ENCODE results near the gene NUMB.

The NUMB gene

DNA sequence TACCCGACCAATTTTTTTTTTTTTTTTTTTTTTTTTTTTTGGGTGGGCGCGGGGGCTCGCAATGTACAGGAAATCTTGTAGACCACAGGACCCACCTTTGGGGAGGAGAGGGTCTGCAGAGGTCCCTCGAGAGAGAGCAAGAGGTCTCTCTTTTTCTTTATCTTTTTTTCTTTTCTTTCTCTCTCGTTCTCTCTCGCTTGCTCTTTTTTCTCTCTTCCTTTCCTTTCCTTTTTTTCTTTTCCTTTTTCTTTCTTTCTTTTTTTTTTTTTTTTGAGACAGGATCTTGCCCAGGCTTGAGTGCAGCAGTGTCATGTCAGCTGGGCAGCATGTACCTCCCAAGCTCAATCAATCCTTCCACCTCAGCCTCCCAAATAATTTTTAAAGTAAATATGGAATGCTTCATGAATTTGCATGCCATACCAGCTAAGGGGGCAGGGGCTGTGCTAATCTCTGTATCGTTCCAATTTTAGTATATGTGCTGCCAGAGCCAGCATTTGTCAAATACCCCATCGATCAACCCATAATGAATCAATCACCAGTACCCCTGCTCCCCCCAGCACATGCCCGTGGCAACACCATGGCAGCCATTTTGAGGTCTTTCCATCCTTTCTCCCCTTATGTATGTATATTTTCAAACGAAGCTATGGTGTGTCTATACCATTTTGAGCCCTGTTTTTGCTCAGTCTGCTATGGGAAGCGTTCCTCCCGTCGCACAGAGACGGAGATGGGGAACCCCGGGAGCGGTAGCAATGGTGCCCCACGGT lies 211.8 kb downstream of the NUMB start:
- H3K27me3 Mint-ChIP-seq, result peaks cover 19% of the 10 kb centered on the region
- ATAC-seq (ENCODE audit: low read depth), result no peak
- peak overlapping the region; percentile 81 for H3K27ac Mint-ChIP-seq
- no peaks in the 10 kb centered on the region for H3K36me3 Mint-ChIP-seq
- DNase-seq (ENCODE audit: low spot score in 2 of 2), result no peak
- peaks cover 51% of the 10 kb centered on the region for H3K4me1 Mint-ChIP-seq
- peak overlapping the region; percentile 85 for H3K4me3 Mint-ChIP-seq
- H3K9me3 Mint-ChIP-seq, result no peaks in the 10 kb centered on the region

- no peaks in the 10 kb centered on the region for H3K36me3 Mint-ChIP-seq
- H3K27ac Mint-ChIP-seq, result no peak overlapping the region
- H3K4me1 Mint-ChIP-seq, result peaks cover 59% of the 10 kb centered on the region
- ATAC-seq (ENCODE audit: low read depth) (peak; percentile 83), DNase-seq (ENCODE audit: low spot score in 2 of 2) (peak; percentile 47 to 63)
- H3K4me3 Mint-ChIP-seq, result peak overlapping the region; percentile 85
- no peaks in the 10 kb centered on the region for H3K9me3 Mint-ChIP-seq
- H3K27me3 Mint-ChIP-seq, result peaks cover 19% of the 10 kb centered on the region
Measured at GRCh38 chr14:73245480-73246325, 212.6 kb downstream of the NUMB start.

- H3K27ac Mint-ChIP-seq, result no peak overlapping the region
- H3K27me3 Mint-ChIP-seq, result peaks cover 21% of the 10 kb centered on the region
- ATAC-seq (ENCODE audit: low read depth), result no peak
Measured at GRCh38 chr14:73244541-73245290, 213.6 kb downstream of the NUMB start.

GRCh38 chr14:73243748-73244147 lies 214.6 kb downstream of the NUMB start:
- no peaks in the 10 kb centered on the region for H3K36me3 Mint-ChIP-seq
- peaks cover 64% of the 10 kb centered on the region for H3K4me1 Mint-ChIP-seq
- DNase-seq (ENCODE audit: low spot score in 2 of 2) (no peak), ATAC-seq (ENCODE audit: low read depth) (no peak)
- H3K27me3 Mint-ChIP-seq, result peaks cover 26% of the 10 kb centered on the region
- no peaks in the 10 kb centered on the region for H3K9me3 Mint-ChIP-seq
- H3K27ac Mint-ChIP-seq, result no peak overlapping the region
- H3K4me3 Mint-ChIP-seq, result no peak overlapping the region

More at GRCh38 chr14:73244541-73245290, 213.6 kb downstream of the NUMB start:
- no peak for DNase-seq (ENCODE audit: low spot score in 2 of 2)
- Mint-ChIP-seq H3K4me1 (peaks cover 61% of the 10 kb centered on the region), H3K4me3 (peak overlapping the region; percentile 74), H3K9me3 (no peaks in the 10 kb centered on the region), H3K36me3 (no peaks in the 10 kb centered on the region)

GRCh38 chr14:73243341-73243740 lies 215.0 kb downstream of the NUMB start:
- ATAC-seq (ENCODE audit: low read depth) (no peak), DNase-seq (ENCODE audit: low spot score in 2 of 2) (no peak)
- peak overlapping the region; percentile 79 for H3K4me3 Mint-ChIP-seq
- H3K27ac Mint-ChIP-seq, result no peak overlapping the region
- H3K4me1 Mint-ChIP-seq, result peaks cover 63% of the 10 kb centered on the region
- no peaks in the 10 kb centered on the region for H3K9me3 Mint-ChIP-seq
- no peaks in the 10 kb centered on the region for H3K36me3 Mint-ChIP-seq
- H3K27me3 Mint-ChIP-seq, result peaks cover 26% of the 10 kb centered on the region

GRCh38 chr14:73242357-73242901 lies 215.9 kb downstream of the NUMB start:
- peak; percentile 33 for ATAC-seq (ENCODE audit: low read depth)
- peaks cover 19% of the 10 kb centered on the region for H3K27me3 Mint-ChIP-seq
- H3K36me3 Mint-ChIP-seq, result no peaks in the 10 kb centered on the region
- H3K27ac Mint-ChIP-seq, result peak overlapping the region; percentile 25
- no peaks in the 10 kb centered on the region for H3K9me3 Mint-ChIP-seq
- DNase-seq (ENCODE audit: low spot score in 2 of 2), result no peak
- H3K4me1 Mint-ChIP-seq, result peaks cover 56% of the 10 kb centered on the region
- H3K4me3 Mint-ChIP-seq, result peak overlapping the region; percentile 79

DNA sequence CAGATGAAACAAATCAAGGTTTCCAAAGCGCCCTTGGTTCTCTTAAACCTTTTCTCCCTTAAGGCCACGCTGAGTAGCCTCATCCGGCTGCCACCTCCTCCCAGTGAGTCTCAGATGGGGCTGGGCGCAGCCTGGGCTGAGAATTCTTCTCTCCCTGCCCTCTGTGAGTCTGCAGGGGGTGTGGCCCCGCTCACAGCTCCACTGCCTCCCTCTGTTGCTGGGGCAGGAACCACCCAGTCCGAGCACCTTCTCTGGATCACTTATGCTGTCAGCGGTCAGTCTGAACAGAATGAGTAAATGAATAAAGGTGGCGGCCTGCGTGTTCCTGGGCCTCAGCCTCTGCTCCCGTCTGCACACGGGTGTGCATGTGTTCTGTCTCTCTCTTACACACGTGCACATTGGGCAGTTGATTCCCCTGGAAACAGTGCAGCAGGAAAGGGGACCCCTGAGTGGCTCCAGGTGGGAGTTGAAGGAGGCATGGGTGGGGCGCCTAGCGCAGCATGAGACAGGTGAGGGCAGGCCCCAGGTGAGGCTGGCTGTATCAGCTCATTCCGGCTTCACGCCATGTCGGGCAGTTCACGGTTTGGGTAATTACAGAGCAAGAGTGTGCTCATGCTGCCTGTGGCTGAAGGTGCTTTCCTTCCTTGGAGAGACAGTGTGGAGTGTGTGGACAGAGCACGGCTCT lies 216.7 kb downstream of the NUMB start:
- H3K36me3 Mint-ChIP-seq, result no peaks in the 10 kb centered on the region
- ATAC-seq (ENCODE audit: low read depth), result no peak
- H3K27me3 Mint-ChIP-seq, result peaks cover 22% of the 10 kb centered on the region
- no peak overlapping the region for H3K27ac Mint-ChIP-seq
- no peak for DNase-seq (ENCODE audit: low spot score in 2 of 2)
- no peak overlapping the region for H3K4me3 Mint-ChIP-seq
- H3K9me3 Mint-ChIP-seq, result no peaks in the 10 kb centered on the region
- peaks cover 54% of the 10 kb centered on the region for H3K4me1 Mint-ChIP-seq

DNA sequence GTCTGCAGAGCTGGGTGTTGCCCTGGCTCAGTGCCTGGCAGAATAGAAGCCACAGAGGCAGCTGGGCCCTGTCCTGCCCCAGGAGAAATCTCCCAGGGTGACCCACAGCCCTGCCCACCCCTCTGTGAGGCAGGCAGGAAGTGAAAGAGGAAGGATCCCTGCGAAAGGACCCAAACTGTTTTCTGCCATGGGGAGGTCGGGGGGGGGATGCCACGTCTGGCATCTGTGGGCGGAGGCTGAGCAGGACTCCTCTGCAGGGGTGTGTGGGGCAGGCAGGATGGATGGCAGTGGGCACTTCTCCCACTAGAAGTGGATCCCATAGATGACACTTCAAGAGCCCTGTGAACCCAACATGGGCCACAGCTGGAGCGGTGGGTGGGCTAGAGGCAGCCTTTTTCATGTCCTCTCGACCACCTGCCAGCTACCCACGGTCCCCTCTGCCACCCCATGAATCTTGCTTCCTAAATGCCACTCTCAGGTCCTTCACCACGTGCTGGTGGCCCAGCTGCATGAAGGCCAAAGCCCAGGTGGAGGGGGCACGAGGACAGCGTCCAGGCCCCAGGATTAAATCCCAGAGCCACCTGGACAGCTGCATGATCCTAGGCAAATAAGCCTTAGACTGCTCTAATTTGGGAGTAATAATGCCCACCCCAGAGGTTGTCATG lies 217.4 kb downstream of the NUMB start:
- Mint-ChIP-seq H3K4me3 (no peak overlapping the region), H3K27me3 (peaks cover 26% of the 10 kb centered on the region)

GRCh38 chr14:73239393-73240241 lies 218.7 kb downstream of the NUMB start:
- H3K36me3 Mint-ChIP-seq, result no peaks in the 10 kb centered on the region
- H3K4me3 Mint-ChIP-seq, result no peak overlapping the region
- peaks cover 56% of the 10 kb centered on the region for H3K4me1 Mint-ChIP-seq
- ATAC-seq (ENCODE audit: low read depth) (no peak), DNase-seq (ENCODE audit: low spot score in 2 of 2) (no peak)
- H3K27ac Mint-ChIP-seq, result no peak overlapping the region
- H3K27me3 Mint-ChIP-seq, result peaks cover 32% of the 10 kb centered on the region
- H3K9me3 Mint-ChIP-seq, result no peaks in the 10 kb centered on the region

More for the DNA sequence above, 217.4 kb downstream of the NUMB start:
- H3K36me3 Mint-ChIP-seq, result no peaks in the 10 kb centered on the region
- peaks cover 55% of the 10 kb centered on the region for H3K4me1 Mint-ChIP-seq
- no peak overlapping the region for H3K27ac Mint-ChIP-seq
- peak; percentile 33 for ATAC-seq (ENCODE audit: low read depth)
- peak in 1 of 2 donors; percentile 12 for DNase-seq (ENCODE audit: low spot score in 2 of 2)
- no peaks in the 10 kb centered on the region for H3K9me3 Mint-ChIP-seq

DNA sequence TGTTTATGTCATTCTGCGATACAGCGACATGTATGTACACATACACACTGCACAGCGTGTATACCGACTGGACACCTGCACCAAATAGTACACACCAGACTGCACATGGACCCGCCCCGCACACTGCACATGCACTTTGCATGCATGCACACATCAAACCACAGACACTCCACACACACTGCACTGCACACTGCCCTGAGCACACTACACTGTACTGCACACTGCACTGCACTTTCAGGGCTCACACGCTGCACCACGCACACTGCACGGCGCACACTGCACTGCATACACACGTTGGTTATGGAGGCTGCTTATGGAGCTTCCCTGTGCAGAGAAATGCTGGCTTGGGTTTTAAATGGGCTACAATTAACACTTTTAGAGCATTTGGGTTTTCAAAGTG lies 219.4 kb downstream of the NUMB start:
- Mint-ChIP-seq H3K27me3 (peaks cover 33% of the 10 kb centered on the region), H3K4me3 (no peak overlapping the region), H3K27ac (no peak overlapping the region), H3K9me3 (no peaks in the 10 kb centered on the region), H3K36me3 (no peaks in the 10 kb centered on the region), H3K4me1 (peaks cover 51% of the 10 kb centered on the region)
- ATAC-seq (ENCODE audit: low read depth) (peak; percentile 14), DNase-seq (ENCODE audit: low spot score in 2 of 2) (no peak)

- ATAC-seq (ENCODE audit: low read depth) (no peak), DNase-seq (ENCODE audit: low spot score in 2 of 2) (no peak)
- Mint-ChIP-seq H3K4me1 (peaks cover 49% of the 10 kb centered on the region), H3K27ac (no peak overlapping the region), H3K27me3 (peaks cover 37% of the 10 kb centered on the region), H3K36me3 (no peaks in the 10 kb centered on the region), H3K9me3 (no peaks in the 10 kb centered on the region), H3K4me3 (peak overlapping the region; percentile 65)
Measured at GRCh38 chr14:73238424-73238852, 219.9 kb downstream of the NUMB start.

DNA sequence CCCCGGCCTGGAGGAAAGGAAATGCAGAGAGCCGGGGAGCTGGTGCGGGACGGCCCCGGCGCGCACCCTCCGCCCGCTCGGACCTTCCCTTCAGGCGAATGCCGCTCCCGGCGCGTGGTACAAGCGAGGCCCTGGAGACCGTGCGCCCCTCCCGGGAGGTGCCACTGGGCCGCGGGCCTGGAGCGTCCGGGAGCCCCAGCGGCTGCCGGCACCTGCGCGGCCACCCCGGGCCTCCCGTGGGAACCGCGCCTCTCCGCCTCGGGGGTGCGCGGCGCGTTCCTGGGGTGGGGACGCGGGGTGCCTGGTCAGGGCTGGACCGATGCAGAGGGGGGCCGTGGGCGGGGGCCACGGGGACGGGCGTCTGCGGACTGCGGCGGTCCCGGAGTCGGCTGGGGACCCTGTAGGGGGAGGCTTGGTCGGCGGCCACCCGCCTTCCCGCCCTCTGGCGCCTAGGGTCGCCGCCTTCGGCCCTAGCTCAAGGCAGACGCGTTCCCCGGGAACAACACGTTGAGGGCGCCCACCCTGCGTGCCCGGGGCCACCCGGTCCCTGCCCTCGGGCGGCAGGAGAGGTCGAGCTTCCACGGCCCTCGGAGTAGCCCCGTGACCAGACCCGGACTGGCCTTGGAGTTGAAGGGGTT lies 220.4 kb downstream of the NUMB start:
- Mint-ChIP-seq H3K36me3 (no peaks in the 10 kb centered on the region), H3K9me3 (no peaks in the 10 kb centered on the region), H3K4me1 (peaks cover 45% of the 10 kb centered on the region), H3K27me3 (peaks cover 37% of the 10 kb centered on the region), H3K27ac (no peak overlapping the region), H3K4me3 (peak overlapping the region; percentile 78)
- ATAC-seq (ENCODE audit: low read depth), result peak; percentile 8
- no peak for DNase-seq (ENCODE audit: low spot score in 2 of 2)

Data from memory B cell (primary cell).